HEK293 (cell line): Measurements from ENCODE around the gene HOXA11.

Experiments
- CTCF ChIA-PET: fragments of 350-600 bp; formaldehyde crosslinking; extraction: SDS; loops from one replicate; lab custom pipeline; 2021; ENCODE audit warnings: antibody characterized with exemption; lab: Yijun Ruan, JAX
- POLR2A ChIA-PET: fragments of 300-600 bp; formaldehyde crosslinking; extraction: SDS; loops from one replicate; lab custom pipeline; 2020; ENCODE audit warnings: antibody characterized with exemption, inconsistent platforms; lab: Yijun Ruan, JAX
- H3K27ac ChIP-seq: fragments of 200-500 bp; sonication (Bioruptor generic); 2 replicates; pipeline ENCODE4 v1.5.1; 2014; ENCODE audit warnings: low read depth, low read length, control low read depth, inconsistent platforms; ENCODE audit errors: extremely low read depth
- H3K36me3 ChIP-seq, 2 experiments: fragments of 200-500 bp in 1 of 2; sonication (Bioruptor generic) in 1 of 2; 1 replicate in 1 of 2; 2 replicates in 1 of 2; pipeline ENCODE4 v1.5.1; 2014 to 2017; ENCODE audit warnings: inconsistent platforms in 2 of 2, low read length in 2 of 2; ENCODE audit not compliant: control insufficient read depth in 2 of 2, insufficient read depth in 1 of 2
- H3K4me1 ChIP-seq: fragments of 200-500 bp; sonication (Bioruptor generic); 2 replicates; pipeline ENCODE4 v1.5.1; 2014; ENCODE audit warnings: mild to moderate bottlenecking, low read length, inconsistent platforms; ENCODE audit not compliant: control insufficient read depth, insufficient read depth
- H3K4me3 ChIP-seq: 2 replicates; pipeline ENCODE4 v1.5.1; 2011; ENCODE audit warnings: low read depth, mild to moderate bottlenecking, control low read depth, low read length, moderate library complexity
- H3K9me3 ChIP-seq: fragments of 200-500 bp; sonication (Bioruptor generic); 2 replicates; pipeline ENCODE4 v1.5.1; 2014; ENCODE audit warnings: low read depth, low read length, inconsistent platforms; ENCODE audit not compliant: control insufficient read depth, insufficient read depth
- GLI4 ChIP-seq: fragments of 450-650 bp; formaldehyde crosslinking; IDR thresholded peaks from 2 replicates; pipeline ENCODE4 v1.5.1; 2016; ENCODE audit warnings: missing biosample characterization, missing genetic modification characterization
- SP3 ChIP-seq: fragments of 450-650 bp; formaldehyde crosslinking; IDR thresholded peaks from 2 replicates; pipeline ENCODE4 v1.5.1; 2016; ENCODE audit warnings: missing biosample characterization, missing genetic modification characterization
- ZNF112 ChIP-seq: fragments of 450-650 bp; formaldehyde crosslinking; IDR thresholded peaks from 2 replicates; pipeline ENCODE4 v1.5.0; 2017; ENCODE audit warnings: missing biosample characterization, missing genetic modification characterization
- ZNF121 ChIP-seq: fragments of 450-650 bp; formaldehyde crosslinking; IDR thresholded peaks from 2 replicates; pipeline ENCODE4 v1.5.1; 2016; ENCODE audit warnings: missing biosample characterization, missing genetic modification characterization
- ZNF211 ChIP-seq: fragments of 450-650 bp; formaldehyde crosslinking; IDR thresholded peaks from 2 replicates; pipeline ENCODE4 v1.5.1; 2016; ENCODE audit warnings: low read depth, missing biosample characterization, missing genetic modification characterization
- ZNF274 ChIP-seq, 2 experiments: fragments of 200-500 bp in 1 of 2; fragments of 450-650 bp in 1 of 2; sonication (Bioruptor generic) in 1 of 2; formaldehyde crosslinking in 1 of 2; IDR thresholded peaks; 2 replicates each; pipeline versions ENCODE4 v1.5.1 to v1.6.1; 2014 to 2016; ENCODE audit warnings: borderline replicate concordance in 1 of 2, inconsistent platforms in 1 of 2, low read length in 1 of 2, missing biosample characterization in 1 of 2, missing genetic modification characterization in 1 of 2
- ZNF311 ChIP-seq: fragments of 450-650 bp; formaldehyde crosslinking; IDR thresholded peaks from 2 replicates; pipeline ENCODE4 v1.5.1; 2017; ENCODE audit warnings: missing biosample characterization, missing genetic modification characterization, borderline replicate concordance
- ZNF350 ChIP-seq: fragments of 450-650 bp; formaldehyde crosslinking; IDR thresholded peaks from 2 replicates; pipeline ENCODE4 v1.5.0; 2017; ENCODE audit warnings: missing biosample characterization, mild to moderate bottlenecking, missing genetic modification characterization
- ZNF514 ChIP-seq: fragments of 450-650 bp; formaldehyde crosslinking; IDR thresholded peaks from 2 replicates; pipeline ENCODE4 v1.5.1; 2016; ENCODE audit warnings: missing biosample characterization, missing genetic modification characterization
- ZNF529 ChIP-seq: fragments of 450-650 bp; formaldehyde crosslinking; IDR thresholded peaks from 2 replicates; pipeline ENCODE4 v1.5.1; 2017; ENCODE audit warnings: missing genetic modification characterization, missing biosample characterization; ENCODE audit not compliant: insufficient replicate concordance
- ZNF560 ChIP-seq: fragments of 450-650 bp; formaldehyde crosslinking; IDR thresholded peaks from 2 replicates; pipeline ENCODE4 v1.5.1; 2017; ENCODE audit warnings: missing biosample characterization, missing genetic modification characterization, borderline replicate concordance
- ZNF571 ChIP-seq: fragments of 450-650 bp; formaldehyde crosslinking; IDR thresholded peaks from 2 replicates; pipeline ENCODE4 v1.5.0; 2017; ENCODE audit warnings: missing biosample characterization, missing genetic modification characterization
- ZNF610 ChIP-seq: fragments of 450-650 bp; formaldehyde crosslinking; IDR thresholded peaks from 2 replicates; pipeline ENCODE4 v1.5.1; 2016; ENCODE audit warnings: missing biosample characterization, missing genetic modification characterization, borderline replicate concordance
- ZNF670 ChIP-seq: fragments of 450-650 bp; formaldehyde crosslinking; IDR thresholded peaks from 2 replicates; pipeline ENCODE4 v1.5.1; 2016; ENCODE audit warnings: missing biosample characterization, missing genetic modification characterization, low read depth
- ZNF701 ChIP-seq: fragments of 450-650 bp; formaldehyde crosslinking; IDR thresholded peaks from 2 replicates; pipeline ENCODE4 v1.5.1; 2016; ENCODE audit warnings: missing biosample characterization, missing genetic modification characterization
- ZNF707 ChIP-seq: fragments of 450-650 bp; formaldehyde crosslinking; IDR thresholded peaks from 2 replicates; pipeline ENCODE4 v1.5.1; 2016; ENCODE audit warnings: missing biosample characterization, missing genetic modification characterization
- TF ChIP-seq, protein P1 (sequence below): fragments of 450-650 bp; formaldehyde crosslinking; IDR thresholded peaks from 2 replicates; pipeline ENCODE4 v1.5.1; 2016; ENCODE audit warnings: missing biosample characterization, missing genetic modification characterization, borderline replicate concordance
- TF ChIP-seq, protein P2 (sequence below): fragments of 450-650 bp; formaldehyde crosslinking; IDR thresholded peaks from 2 replicates; pipeline ENCODE4 v1.5.1; 2016; ENCODE audit warnings: missing biosample characterization, missing genetic modification characterization, borderline replicate concordance
- TF ChIP-seq, protein P3 (sequence below): fragments of 450-650 bp; formaldehyde crosslinking; IDR thresholded peaks from 2 replicates; pipeline ENCODE4 v1.5.1; 2016; ENCODE audit warnings: missing biosample characterization, missing genetic modification characterization

The HOXA11 gene

DNA sequence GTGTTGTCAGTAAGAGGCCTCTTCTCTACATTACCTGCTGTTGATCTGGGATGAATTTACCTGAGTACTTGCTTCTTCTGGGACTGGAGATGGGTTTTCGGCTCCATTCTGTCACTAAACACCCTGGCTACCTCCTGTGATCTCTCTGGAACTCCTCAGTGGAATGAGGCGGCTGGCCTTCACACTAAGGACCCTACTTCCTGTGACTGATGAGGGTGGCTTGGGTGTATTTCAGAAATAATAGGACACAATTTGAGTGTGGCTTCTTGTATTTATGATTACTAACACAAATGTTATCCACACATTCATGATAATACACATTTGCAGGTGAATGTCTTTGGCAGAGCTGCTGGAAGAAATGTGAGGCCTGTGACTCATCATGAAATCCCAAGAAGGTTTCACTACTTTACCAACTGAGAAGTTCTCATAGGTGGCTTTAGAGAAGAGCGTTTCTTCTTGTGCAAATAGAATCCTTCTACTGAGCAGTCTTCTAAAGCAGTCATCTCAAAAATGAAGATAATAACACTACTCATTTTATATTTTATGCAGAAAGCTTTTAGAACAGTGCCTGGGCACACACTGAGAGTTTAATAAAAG lies 36.3 kb upstream of the HOXA11 start:
- ChIA-PET POLR2A (no interaction called here), CTCF (interaction anchor here (1.2 kb wide), 1 partner anchor 355 kb away, joined by 3 read pairs; no protein-coding TSS in a partner anchor)

More for the DNA sequence above, 36.3 kb upstream of the HOXA11 start:
- H3K4me3 ChIP-seq: no peak overlapping the region
- no peaks in the 10 kb centered on the region for H3K36me3 ChIP-seq
- H3K27ac ChIP-seq: no peak overlapping the region
- no peaks in the 10 kb centered on the region for H3K9me3 ChIP-seq
- H3K4me1 ChIP-seq: no peaks in the 10 kb centered on the region
- TF ChIP-seq, protein P1, sequence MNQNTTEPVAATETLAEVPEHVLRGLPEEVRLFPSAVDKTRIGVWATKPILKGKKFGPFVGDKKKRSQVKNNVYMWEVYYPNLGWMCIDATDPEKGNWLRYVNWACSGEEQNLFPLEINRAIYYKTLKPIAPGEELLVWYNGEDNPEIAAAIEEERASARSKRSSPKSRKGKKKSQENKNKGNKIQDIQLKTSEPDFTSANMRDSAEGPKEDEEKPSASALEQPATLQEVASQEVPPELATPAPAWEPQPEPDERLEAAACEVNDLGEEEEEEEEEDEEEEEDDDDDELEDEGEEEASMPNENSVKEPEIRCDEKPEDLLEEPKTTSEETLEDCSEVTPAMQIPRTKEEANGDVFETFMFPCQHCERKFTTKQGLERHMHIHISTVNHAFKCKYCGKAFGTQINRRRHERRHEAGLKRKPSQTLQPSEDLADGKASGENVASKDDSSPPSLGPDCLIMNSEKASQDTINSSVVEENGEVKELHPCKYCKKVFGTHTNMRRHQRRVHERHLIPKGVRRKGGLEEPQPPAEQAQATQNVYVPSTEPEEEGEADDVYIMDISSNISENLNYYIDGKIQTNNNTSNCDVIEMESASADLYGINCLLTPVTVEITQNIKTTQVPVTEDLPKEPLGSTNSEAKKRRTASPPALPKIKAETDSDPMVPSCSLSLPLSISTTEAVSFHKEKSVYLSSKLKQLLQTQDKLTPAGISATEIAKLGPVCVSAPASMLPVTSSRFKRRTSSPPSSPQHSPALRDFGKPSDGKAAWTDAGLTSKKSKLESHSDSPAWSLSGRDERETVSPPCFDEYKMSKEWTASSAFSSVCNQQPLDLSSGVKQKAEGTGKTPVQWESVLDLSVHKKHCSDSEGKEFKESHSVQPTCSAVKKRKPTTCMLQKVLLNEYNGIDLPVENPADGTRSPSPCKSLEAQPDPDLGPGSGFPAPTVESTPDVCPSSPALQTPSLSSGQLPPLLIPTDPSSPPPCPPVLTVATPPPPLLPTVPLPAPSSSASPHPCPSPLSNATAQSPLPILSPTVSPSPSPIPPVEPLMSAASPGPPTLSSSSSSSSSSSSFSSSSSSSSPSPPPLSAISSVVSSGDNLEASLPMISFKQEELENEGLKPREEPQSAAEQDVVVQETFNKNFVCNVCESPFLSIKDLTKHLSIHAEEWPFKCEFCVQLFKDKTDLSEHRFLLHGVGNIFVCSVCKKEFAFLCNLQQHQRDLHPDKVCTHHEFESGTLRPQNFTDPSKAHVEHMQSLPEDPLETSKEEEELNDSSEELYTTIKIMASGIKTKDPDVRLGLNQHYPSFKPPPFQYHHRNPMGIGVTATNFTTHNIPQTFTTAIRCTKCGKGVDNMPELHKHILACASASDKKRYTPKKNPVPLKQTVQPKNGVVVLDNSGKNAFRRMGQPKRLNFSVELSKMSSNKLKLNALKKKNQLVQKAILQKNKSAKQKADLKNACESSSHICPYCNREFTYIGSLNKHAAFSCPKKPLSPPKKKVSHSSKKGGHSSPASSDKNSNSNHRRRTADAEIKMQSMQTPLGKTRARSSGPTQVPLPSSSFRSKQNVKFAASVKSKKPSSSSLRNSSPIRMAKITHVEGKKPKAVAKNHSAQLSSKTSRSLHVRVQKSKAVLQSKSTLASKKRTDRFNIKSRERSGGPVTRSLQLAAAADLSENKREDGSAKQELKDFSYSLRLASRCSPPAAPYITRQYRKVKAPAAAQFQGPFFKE: no peak
- TF ChIP-seq ZNF514 (tag by site-specific recombination) (no peak), ZNF701 (tag by site-specific recombination) (no peak), ZNF350 (no peak), ZNF211 (tag by site-specific recombination) (no peak), ZNF121 (tag by site-specific recombination) (no peak), ZNF112 (no peak), ZNF529 (tag by site-specific recombination) (no peak), ZNF707 (tag by site-specific recombination) (no peak), ZNF610 (no peak), SP3 (tag by site-specific recombination) (no peak), GLI4 (tag by site-specific recombination) (no peak), ZNF274 (IDR thresholded peaks at IDR 0.05; ENCODE audit: low read length) (no peak), ZNF274 (tag by site-specific recombination; IDR thresholded peaks at IDR 0.05; ENCODE audit: borderline replicate concordance) (no peak), ZNF670 (tag by site-specific recombination) (no peak), ZNF571 (tag by site-specific recombination) (no peak), ZNF560 (tag by site-specific recombination) (no peak), ZNF311 (tag by site-specific recombination) (no peak)
- TF ChIP-seq, protein P2, sequence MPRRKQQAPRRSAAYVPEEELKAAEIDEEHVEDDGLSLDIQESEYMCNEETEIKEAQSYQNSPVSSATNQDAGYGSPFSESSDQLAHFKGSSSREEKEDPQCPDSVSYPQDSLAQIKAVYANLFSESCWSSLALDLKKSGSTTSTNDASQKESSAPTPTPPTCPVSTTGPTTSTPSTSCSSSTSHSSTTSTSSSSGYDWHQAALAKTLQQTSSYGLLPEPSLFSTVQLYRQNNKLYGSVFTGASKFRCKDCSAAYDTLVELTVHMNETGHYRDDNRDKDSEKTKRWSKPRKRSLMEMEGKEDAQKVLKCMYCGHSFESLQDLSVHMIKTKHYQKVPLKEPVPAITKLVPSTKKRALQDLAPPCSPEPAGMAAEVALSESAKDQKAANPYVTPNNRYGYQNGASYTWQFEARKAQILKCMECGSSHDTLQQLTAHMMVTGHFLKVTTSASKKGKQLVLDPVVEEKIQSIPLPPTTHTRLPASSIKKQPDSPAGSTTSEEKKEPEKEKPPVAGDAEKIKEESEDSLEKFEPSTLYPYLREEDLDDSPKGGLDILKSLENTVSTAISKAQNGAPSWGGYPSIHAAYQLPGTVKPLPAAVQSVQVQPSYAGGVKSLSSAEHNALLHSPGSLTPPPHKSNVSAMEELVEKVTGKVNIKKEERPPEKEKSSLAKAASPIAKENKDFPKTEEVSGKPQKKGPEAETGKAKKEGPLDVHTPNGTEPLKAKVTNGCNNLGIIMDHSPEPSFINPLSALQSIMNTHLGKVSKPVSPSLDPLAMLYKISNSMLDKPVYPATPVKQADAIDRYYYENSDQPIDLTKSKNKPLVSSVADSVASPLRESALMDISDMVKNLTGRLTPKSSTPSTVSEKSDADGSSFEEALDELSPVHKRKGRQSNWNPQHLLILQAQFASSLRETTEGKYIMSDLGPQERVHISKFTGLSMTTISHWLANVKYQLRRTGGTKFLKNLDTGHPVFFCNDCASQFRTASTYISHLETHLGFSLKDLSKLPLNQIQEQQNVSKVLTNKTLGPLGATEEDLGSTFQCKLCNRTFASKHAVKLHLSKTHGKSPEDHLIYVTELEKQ: no peak
- TF ChIP-seq, protein P3, sequence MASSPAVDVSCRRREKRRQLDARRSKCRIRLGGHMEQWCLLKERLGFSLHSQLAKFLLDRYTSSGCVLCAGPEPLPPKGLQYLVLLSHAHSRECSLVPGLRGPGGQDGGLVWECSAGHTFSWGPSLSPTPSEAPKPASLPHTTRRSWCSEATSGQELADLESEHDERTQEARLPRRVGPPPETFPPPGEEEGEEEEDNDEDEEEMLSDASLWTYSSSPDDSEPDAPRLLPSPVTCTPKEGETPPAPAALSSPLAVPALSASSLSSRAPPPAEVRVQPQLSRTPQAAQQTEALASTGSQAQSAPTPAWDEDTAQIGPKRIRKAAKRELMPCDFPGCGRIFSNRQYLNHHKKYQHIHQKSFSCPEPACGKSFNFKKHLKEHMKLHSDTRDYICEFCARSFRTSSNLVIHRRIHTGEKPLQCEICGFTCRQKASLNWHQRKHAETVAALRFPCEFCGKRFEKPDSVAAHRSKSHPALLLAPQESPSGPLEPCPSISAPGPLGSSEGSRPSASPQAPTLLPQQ (tag by site-specific recombination): no peak
- TF ChIP-seq, all 188 proteins: peak for 0
